HepG2 (cell line): ENCODE measurements around the gene NAT9. TPM values are rescaled to one million over a fixed set of nuclear protein-coding genes. Genes with fewer than 3 reads are reported as not detected.

Source experiments
- ATAC-seq: fragments of 200-7000 bp; cut with Tn5 transposase; 3 replicates; pipeline ENCODE4 v1.9.1; 2020; ENCODE audit warnings: mild to moderate bottlenecking, moderate library complexity
- BruUV-seq: library from RNA; stranded (reverse); fragments of 400-500 nt; replicated peaks from 2 replicates; lab custom pipeline; 2021; lab: Mats Ljungman, UMichigan
- CTCF ChIA-PET: fragments of 300-600 bp; formaldehyde crosslinking; extraction: SDS; loops from one replicate; lab custom pipeline; 2021; ENCODE audit warnings: low total read pairs, inconsistent platforms, low intra/inter-chr PET ratio; lab: Yijun Ruan, JAX
- POLR2A ChIA-PET: fragments of 350-600 bp; sonication (Branson Sonifier 250); formaldehyde crosslinking; loops from one replicate; lab custom pipeline; 2020; ENCODE audit warnings: antibody characterized with exemption, inconsistent platforms; lab: Yijun Ruan, JAX
- DNase-seq: peaks from one replicate; pipeline ENCODE4 v3.0.0-alpha.2; 2015; ENCODE audit warnings: low spot score
- FAIRE-seq: peaks from 3 replicates; lab custom pipeline; 2011; peaks lifted over from hg19 to GRCh38; lab: Jason Lieb, UNC
- H2AFZ ChIP-seq: one replicate; pipeline ENCODE4 v1.6.1; 2011; ENCODE audit warnings: low read length, inconsistent platforms
- H3K27ac ChIP-seq: fragments of 300-600 bp; 3 replicates; pipeline ENCODE4 v1.8.0; 2011; ENCODE audit warnings: mixed run types, mild to moderate bottlenecking, mixed read lengths, low read length, inconsistent platforms; ENCODE audit not compliant: insufficient read depth; ENCODE audit errors: extremely low read length
- H3K27me3 ChIP-seq, 2 experiments: fragments of 200-600 bp in 1 of 2; 2 replicates in 1 of 2; 3 replicates in 1 of 2; pipeline versions ENCODE4 v1.6.0 to v1.8.0; 2011; ENCODE audit warnings: low read length in 2 of 2, mild to moderate bottlenecking in 2 of 2, moderate library complexity in 2 of 2, inconsistent platforms in 1 of 2; ENCODE audit not compliant: insufficient read depth in 2 of 2, control insufficient read depth in 1 of 2
- H3K36me3 ChIP-seq, 2 experiments: fragments of 200-600 bp in 1 of 2; replicated peaks in 1 of 2; 2 replicates in 1 of 2; 3 replicates in 1 of 2; pipeline versions ENCODE4 v1.5.1 to v1.8.0; 2011; ENCODE audit warnings: low read length in 2 of 2, inconsistent platforms in 1 of 2; ENCODE audit not compliant: insufficient read depth in 2 of 2, control insufficient read depth in 1 of 2
- H3K4me1 ChIP-seq: 2 replicates; pipeline ENCODE4 v1.5.1; 2012; ENCODE audit warnings: low read length, inconsistent platforms; ENCODE audit not compliant: insufficient read depth
- H3K4me2 ChIP-seq: 2 replicates; pipeline ENCODE4 v1.6.0; 2011; ENCODE audit warnings: low read depth, low read length, inconsistent platforms
- H3K4me3 ChIP-seq, 3 experiments: fragments of 200-600 bp in 1 of 3; sonication (generic), shearing (Covaris generic) in 1 of 3; replicated peaks in 1 of 3; 2 replicates each; pipeline ENCODE4 v1.5.1; 2011 to 2016; ENCODE audit warnings: low read length in 3 of 3, inconsistent platforms in 2 of 3, low read depth in 2 of 3, mild to moderate bottlenecking in 2 of 3, control low read depth in 1 of 3, mixed read lengths in 1 of 3; ENCODE audit not compliant: insufficient read depth in 1 of 3
- H3K79me2 ChIP-seq: one replicate; pipeline ENCODE4 v1.6.1; 2011; ENCODE audit warnings: low read length, inconsistent platforms; ENCODE audit not compliant: insufficient read depth
- H3K9ac ChIP-seq: 2 replicates; pipeline ENCODE4 v1.6.0; 2011; ENCODE audit warnings: mild to moderate bottlenecking, low read depth, low read length, inconsistent platforms; ENCODE audit not compliant: insufficient read depth
- H3K9me3 ChIP-seq: 2 replicates; pipeline ENCODE4 v1.5.1; 2012; ENCODE audit warnings: mild to moderate bottlenecking, low read length
- H4K20me1 ChIP-seq: 2 replicates; pipeline ENCODE4 v1.6.0; 2011; ENCODE audit warnings: inconsistent platforms, mild to moderate bottlenecking, low read length, moderate library complexity; ENCODE audit not compliant: insufficient read depth
- CAMTA2 ChIP-seq: sonication (generic); formaldehyde crosslinking; IDR thresholded peaks from 2 replicates; pipeline ENCODE4 v1.4.0; 2020; ENCODE audit warnings: mild to moderate bottlenecking, missing genetic modification reagents, borderline replicate concordance
- HMG20B ChIP-seq: conservative IDR thresholded peaks from 2 replicates; pipeline ENCODE4 v1.6.1; 2016; ENCODE audit warnings: missing genetic modification reagents, missing compliant biosample characterization
- HNRNPLL ChIP-seq: fragments of 200-400 bp; formaldehyde crosslinking; IDR thresholded peaks from 2 replicates; pipeline ENCODE4 v1.6.1; 2017; ENCODE audit warnings: mild to moderate bottlenecking, low read depth, low read length; ENCODE audit not compliant: poor library complexity, severe bottlenecking
- NR2F1 ChIP-seq, 2 experiments: fragments of 450-650 bp in 1 of 2; formaldehyde crosslinking in 1 of 2; IDR thresholded peaks; 2 replicates each; pipeline versions ENCODE4 v1.5.0 to v1.6.1; 2016 to 2020; ENCODE audit warnings: mild to moderate bottlenecking in 1 of 2, missing compliant biosample characterization in 1 of 2, missing genetic modification reagents in 1 of 2, moderate library complexity in 1 of 2
- SAP130 ChIP-seq: IDR thresholded peaks from 2 replicates; pipeline ENCODE4 v1.6.1; 2016; ENCODE audit warnings: low read depth
- ZBTB40 ChIP-seq, 2 experiments: fragments of 450-650 bp in 1 of 2; sonication (generic) in 1 of 2; formaldehyde crosslinking in 1 of 2; IDR thresholded peaks; 2 replicates each; pipeline versions ENCODE4 v1.6.1 to v1.8.0; 2016 to 2022; ENCODE audit warnings: antibody characterized with exemption in 1 of 2, mild to moderate bottlenecking in 1 of 2, missing genetic modification reagents in 1 of 2
- ZBTB8A ChIP-seq: sonication (generic); formaldehyde crosslinking; IDR thresholded peaks from 2 replicates; pipeline ENCODE4 v1.4.0; 2020; ENCODE audit warnings: mild to moderate bottlenecking, low read depth, missing genetic modification reagents, borderline replicate concordance
- ZNF577 ChIP-seq: sonication (generic); formaldehyde crosslinking; IDR thresholded peaks from 2 replicates; pipeline ENCODE4 v1.4.0; 2020; ENCODE audit warnings: mild to moderate bottlenecking, low read depth, missing genetic modification reagents, borderline replicate concordance
- ZNF770 ChIP-seq: sonication (generic); formaldehyde crosslinking; IDR thresholded peaks from 2 replicates; pipeline ENCODE4 v1.5.0; 2020; ENCODE audit warnings: mild to moderate bottlenecking, missing genetic modification reagents
- WGBS: methylation state at CpG from one replicate; pipeline ENCODE4 v1.1.6; 2017; ENCODE audit warnings: low lambda C conversion rate; 5-methylcytosine and 5-hydroxymethylcytosine counted together
- in situ Hi-C: cut with HindIII; loops from 2 replicates; pipeline ENCODE4 v1.10.0; 2017; ENCODE audit warnings: low pct_unique_long_range_greater_than_20kb; ENCODE audit not compliant: extremely low pct_ligation_motif_present
- intact Hi-C: fragments of 100-400 bp; cut with micrococcal nuclease; formaldehyde crosslinking; loops from one replicate; pipeline ENCODE4 v1.10.0; 2022; ENCODE audit not compliant: unreplicated experiment
- polyA plus RNA-seq, 8 experiments: library from polyadenylated mRNA; depleted of rRNA in 3 of 8; stranded (reverse) in 7 of 8; unstranded in 1 of 8; fragments of >200 nt; fragmentation: Illumina TruSeq in 4 of 8; extraction: Trizol in 4 of 8; gene quantifications; 2 replicates each; pipeline versions ENCODE4 v1.2.1 to v1.2.3, GENCODE V29; 2011 to 2016; ENCODE audit warnings: low read depth in 4 of 8, missing spikeins in 1 of 8, mixed read lengths in 1 of 8; ENCODE audit not compliant: insufficient read depth in 1 of 8
- total RNA-seq, 5 experiments: library from RNA; depleted of rRNA; stranded (reverse); fragments of >200 nt; fragmentation: Illumina TruSeq; extraction: Trizol; gene quantifications; 2 replicates each; pipeline ENCODE4 v1.2.3, GENCODE V29; 2016; ENCODE audit warnings: low read depth in 1 of 5
- TF ChIP-seq, protein P1 (sequence below): fragments of 450-650 bp; IDR thresholded peaks from 2 replicates; pipeline ENCODE4 v1.6.1; 2017

Gene NAT9
- total and polyA plus RNA-seq, 2 of the 13 experiments (the other 11 are each of a cell fraction or from before 2014, with no cell fraction given) = 39.7 to 44.2 TPM

GRCh38 chr17:74752415-74752814 is 23.7 kb downstream of the NAT9 start:
- intact Hi-C loops = no loop called here
- BruUV-seq = no TSS peak
- peak overlapping the region; percentile 96 for H3K4me2 ChIP-seq
- peak; percentile 76; the same call in 1 of the 2 replicates for TF ChIP-seq ZNF770 (CRISPR knock-in tag)
- TF ChIP-seq, protein P1, sequence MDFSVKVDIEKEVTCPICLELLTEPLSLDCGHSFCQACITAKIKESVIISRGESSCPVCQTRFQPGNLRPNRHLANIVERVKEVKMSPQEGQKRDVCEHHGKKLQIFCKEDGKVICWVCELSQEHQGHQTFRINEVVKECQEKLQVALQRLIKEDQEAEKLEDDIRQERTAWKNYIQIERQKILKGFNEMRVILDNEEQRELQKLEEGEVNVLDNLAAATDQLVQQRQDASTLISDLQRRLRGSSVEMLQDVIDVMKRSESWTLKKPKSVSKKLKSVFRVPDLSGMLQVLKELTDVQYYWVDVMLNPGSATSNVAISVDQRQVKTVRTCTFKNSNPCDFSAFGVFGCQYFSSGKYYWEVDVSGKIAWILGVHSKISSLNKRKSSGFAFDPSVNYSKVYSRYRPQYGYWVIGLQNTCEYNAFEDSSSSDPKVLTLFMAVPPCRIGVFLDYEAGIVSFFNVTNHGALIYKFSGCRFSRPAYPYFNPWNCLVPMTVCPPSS = no peak
- no peak for TF ChIP-seq ZBTB8A
- no peak; a peak in 1 of 4 replicates for TF ChIP-seq NR2F1 (CRISPR knock-in tag; IDR thresholded peaks at IDR 0.05)
- TF ChIP-seq ZNF577 = no peak
- TF ChIP-seq HMG20B (CRISPR knock-in tag) = 0 out of 2 replicates have a peak, but pooled peaks have one; percentile 9
- 0 out of 2 replicates have a peak, but pooled peaks have one; percentile 18 for TF ChIP-seq CAMTA2 (CRISPR knock-in tag)
- TF ChIP-seq HNRNPLL = no peak
- TF ChIP-seq SAP130 (CRISPR knock-in tag) = peak; percentile 40; the same call in 1 of the 2 replicates
- TF ChIP-seq ZBTB40 (IDR thresholded peaks at IDR 0.05) = no peak
- TF ChIP-seq ZBTB40 (CRISPR knock-in tag; IDR thresholded peaks at IDR 0.05) = no peak

More at GRCh38 chr17:74752415-74752814, 23.7 kb downstream of the NAT9 start:
- ChIA-PET POLR2A (interaction anchor here (0.8 to 21.5 kb wide), 4 partner anchors 16 to 260 kb away, joined by 4 to 1459 read pairs (median 113); partner anchors contain the start of genes FDXR, MRPL58, NAT9 and RAB37), CTCF (interaction anchor here (9.0 kb wide), 1 partner anchor 20 kb away, joined by 219 read pairs; the partner anchor contains the start of gene NAT9)
- H3K27ac ChIP-seq = peak overlapping the region; percentile 96
- in situ Hi-C loops = loop anchor here (10.0 kb wide), 1 partner anchor 318 kb away; the partner anchor contains the start of gene GPRC5C
- FAIRE-seq = no peak
- H3K9me3 ChIP-seq = no peaks in the 10 kb centered on the region
- peaks cover 41% of the 10 kb centered on the region for H4K20me1 ChIP-seq
- no peak for ATAC-seq
- peaks cover 74% of the 10 kb centered on the region for H3K4me1 ChIP-seq
- peaks cover 88% of the 10 kb centered on the region for H3K79me2 ChIP-seq
- H3K4me3 ChIP-seq = peak overlapping the region in 1 of 3 experiments; percentile 99; a peak in 2 of 6 replicates
- peaks cover 11 to 40% of the 10 kb centered on the region in 2 experiments for H3K36me3 ChIP-seq
- DNase-seq = no peak
- H3K27me3 ChIP-seq = no peaks in the 10 kb centered on the region; a peak in 1 of 5 replicates
- peak overlapping the region; percentile 78 for H3K9ac ChIP-seq
- WGBS = 39% methylated on average over 9 of the region's 9 CpGs
- no peak overlapping the region for H2AFZ ChIP-seq
